ENCODE measurements around the gene TREML2.

TREML2 gene

GRCh38 chr6:41156001-41156400, 44.9 kb downstream of the TREML2 start:
- no peak overlapping the region for H3K4me3 ChIP-seq (replicated peaks; ENCODE audit: insufficient read depth, low read length)
- no peak for TF ChIP-seq POLR2AphosphoS5 (IDR thresholded peaks at IDR 0.05; ENCODE audit: low read depth)
- no peak for TF ChIP-seq SPI1 (IDR thresholded peaks at IDR 0.05; ENCODE audit: borderline replicate concordance, low read depth)
- TF ChIP-seq GABPA (IDR thresholded peaks at IDR 0.05; ENCODE audit: low read depth), result no peak
- no peak for TF ChIP-seq CTCF (IDR thresholded peaks at IDR 0.05; ENCODE audit: insufficient read depth, low read length)
- no peak for TF ChIP-seq REST (IDR thresholded peaks at IDR 0.05; ENCODE audit: insufficient replicate concordance, low read depth)
- no peak overlapping the region for H3K27ac ChIP-seq (replicated peaks)
- DNase-seq (ENCODE audit: low read depth in 1 of 2, low spot score in 1 of 2), result no peak
- H3K27me3 ChIP-seq (ENCODE audit: insufficient read depth, poor library complexity, severe bottlenecking), result no peaks in the 10 kb centered on the region

GRCh38 chr6:41155132-41155805, 45.7 kb downstream of the TREML2 start:
- TF ChIP-seq SPI1 (IDR thresholded peaks at IDR 0.05; ENCODE audit: borderline replicate concordance, low read depth) (no peak), REST (IDR thresholded peaks at IDR 0.05; ENCODE audit: insufficient replicate concordance, low read depth) (no peak), GABPA (IDR thresholded peaks at IDR 0.05; ENCODE audit: low read depth) (no peak), CTCF (IDR thresholded peaks at IDR 0.05; ENCODE audit: insufficient read depth, low read length) (no peak), POLR2AphosphoS5 (IDR thresholded peaks at IDR 0.05; ENCODE audit: low read depth) (no peak)
- no peak for DNase-seq (ENCODE audit: low read depth in 1 of 2, low spot score in 1 of 2)
- Histone ChIP-seq H3K27me3 (ENCODE audit: insufficient read depth, poor library complexity, severe bottlenecking) (no peaks in the 10 kb centered on the region), H3K27ac (replicated peaks) (no peak overlapping the region), H3K4me3 (replicated peaks; ENCODE audit: insufficient read depth, low read length) (no peak overlapping the region)

- DNase-seq (ENCODE audit: low read depth in 1 of 2, low spot score in 1 of 2), result no peak
- H3K27ac ChIP-seq (replicated peaks), result no peak within 1 kb of the TSS
- no peak within 1 kb of the TSS for H3K4me3 ChIP-seq (replicated peaks; ENCODE audit: insufficient read depth, low read length)
- no peaks in the 10 kb centered on the region for H3K27me3 ChIP-seq (ENCODE audit: insufficient read depth, poor library complexity, severe bottlenecking)
- TF ChIP-seq REST (IDR thresholded peaks at IDR 0.05; ENCODE audit: insufficient replicate concordance, low read depth) (no peak), CTCF (IDR thresholded peaks at IDR 0.05; ENCODE audit: insufficient read depth, low read length) (no peak), GABPA (IDR thresholded peaks at IDR 0.05; ENCODE audit: low read depth) (no peak), POLR2AphosphoS5 (IDR thresholded peaks at IDR 0.05; ENCODE audit: low read depth) (no peak), SPI1 (IDR thresholded peaks at IDR 0.05; ENCODE audit: borderline replicate concordance, low read depth) (no peak)
These were observed 46.8 kb downstream of the TREML2 start, which contains the start of gene TREML1 for GRCh38 chr6:41153992-41154625. Gene TREML1, minus strand, starts transcription at chr6:41154347. Its CDS starts 59 bp downstream, at chr6:41154288.
